Measurements from ENCODE around the gene ZNF443. TPM values are rescaled to one million over a fixed set of nuclear protein-coding genes. Genes with fewer than 3 reads are reported as not detected.

ZNF443 gene
- total RNA-seq, 1 experiment from 2014 or later: 9.4 TPM

- no peak overlapping the region for H4K8ac ChIP-seq (replicated peaks; ENCODE audit: insufficient read length, low read depth, low read length)
- no CpG with 5 or more reads among the region's 4 CpGs for WGBS (ENCODE audit: extremely low coverage, insufficient read length, low lambda C conversion rate)
- H3T11ph ChIP-seq (ENCODE audit: low read length): no peak overlapping the region
- no peak overlapping the region for H3K27ac ChIP-seq (ENCODE audit: insufficient read length, low read depth, low read length)
- no peaks in the 10 kb centered on the region for H3K4me1 ChIP-seq (ENCODE audit: insufficient read depth, low read length)
- H2BK5ac ChIP-seq (ENCODE audit: insufficient read length, low read length): no peak overlapping the region
- H3K9ac ChIP-seq (ENCODE audit: extremely low read depth, insufficient read length, low read length): no peak overlapping the region
- no peak for DNase-seq
- H3K4ac ChIP-seq (ENCODE audit: low read depth, low read length): no peak overlapping the region
- Mint-ChIP-seq H3K27ac (no peak overlapping the region), H3K9me3 (peaks cover 40 to 59% of the 10 kb centered on the region in 2 experiments), H3K36me3 (ENCODE audit: insufficient read depth in 1 of 3, low read depth in 3 of 3) (peaks cover 62 to 67% (median 66%) of the 10 kb centered on the region in 3 experiments), H3K4me1 (no peaks in the 10 kb centered on the region), H3K4me3 (no peak overlapping the region), H3K27me3 (ENCODE audit: low read depth) (no peaks in the 10 kb centered on the region; the same call in 1 of the 2 replicates)
- no peak for TF ChIP-seq CTCF (conservative IDR thresholded peaks at IDR 0.05)
- H3K9me3 ChIP-seq (ENCODE audit: control insufficient read depth, low read depth, low read length): peaks cover 17% of the 10 kb centered on the region
- H3K23me2 ChIP-seq (ENCODE audit: insufficient read length, low read depth, low read length, poor library complexity, severe bottlenecking): no peaks in the 10 kb centered on the region
- H3K18ac ChIP-seq (ENCODE audit: insufficient read length, low read depth, low read length): no peak overlapping the region
- no peak overlapping the region for H2AK5ac ChIP-seq (ENCODE audit: insufficient read length, low read length)
- no peak overlapping the region for H2BK20ac ChIP-seq (ENCODE audit: low read depth, low read length, poor library complexity, severe bottlenecking)
- H3K14ac ChIP-seq (ENCODE audit: insufficient read depth, low read length): no peak overlapping the region
- no peak overlapping the region for H2BK12ac ChIP-seq (ENCODE audit: insufficient read length, low read depth, low read length)
- H4K91ac ChIP-seq (ENCODE audit: insufficient read length, low read depth, low read length): no peak overlapping the region
- no peak overlapping the region for H3K4me2 ChIP-seq (ENCODE audit: insufficient read depth, insufficient read length, low read length)
- no peak overlapping the region for H3K23ac ChIP-seq (ENCODE audit: insufficient read length, low read depth, low read length)
- no peak overlapping the region for H3K56ac ChIP-seq (ENCODE audit: insufficient read length, low read depth, low read length)
- H2BK15ac ChIP-seq (ENCODE audit: low read depth, low read length): no peak overlapping the region
- H4K20me1 ChIP-seq (ENCODE audit: control insufficient read depth, insufficient read depth, insufficient read length): no peaks in the 10 kb centered on the region
- no peak overlapping the region for H2BK120ac ChIP-seq (ENCODE audit: low read depth, low read length, poor library complexity, severe bottlenecking)
- no peaks in the 10 kb centered on the region for H3K79me2 ChIP-seq (ENCODE audit: insufficient read depth, low read length)
- H2AFZ ChIP-seq (ENCODE audit: low read length): no peak overlapping the region
- no peaks in the 10 kb centered on the region for H3K79me1 ChIP-seq (ENCODE audit: insufficient read depth, low read depth, low read length, poor library complexity, severe bottlenecking)
- no peak overlapping the region for H4K5ac ChIP-seq (ENCODE audit: insufficient read length, low read depth, low read length)
- no peaks in the 10 kb centered on the region for H3K27me3 ChIP-seq (ENCODE audit: insufficient read depth, low read length)
Measured at GRCh38 chr19:12425888-12426274, 14.9 kb downstream of the ZNF443 start.

Measured in H9 (cell line).